NCI-H1092 (cell line): ENCODE data around the gene CAMSAP2.
"Not testable (repeated sequence)": the region's sequence is repeated elsewhere in the genome, so short reads cannot be mapped to it uniquely, and the experiment has no call there.

Experiments used
- DNase-seq: peaks from one replicate; lab custom pipeline; 2025; lab: John Stamatoyannopoulos, UW

CAMSAP2 gene

GRCh38 chr1:200738949-200739651 lies 407 bp downstream of the CAMSAP2 start:
- DNase-seq = peak; percentile 67

- DNase-seq = no peak
Observed at GRCh38 chr1:200739702-200740570, 1.2 kb downstream of the CAMSAP2 start.

DNA sequence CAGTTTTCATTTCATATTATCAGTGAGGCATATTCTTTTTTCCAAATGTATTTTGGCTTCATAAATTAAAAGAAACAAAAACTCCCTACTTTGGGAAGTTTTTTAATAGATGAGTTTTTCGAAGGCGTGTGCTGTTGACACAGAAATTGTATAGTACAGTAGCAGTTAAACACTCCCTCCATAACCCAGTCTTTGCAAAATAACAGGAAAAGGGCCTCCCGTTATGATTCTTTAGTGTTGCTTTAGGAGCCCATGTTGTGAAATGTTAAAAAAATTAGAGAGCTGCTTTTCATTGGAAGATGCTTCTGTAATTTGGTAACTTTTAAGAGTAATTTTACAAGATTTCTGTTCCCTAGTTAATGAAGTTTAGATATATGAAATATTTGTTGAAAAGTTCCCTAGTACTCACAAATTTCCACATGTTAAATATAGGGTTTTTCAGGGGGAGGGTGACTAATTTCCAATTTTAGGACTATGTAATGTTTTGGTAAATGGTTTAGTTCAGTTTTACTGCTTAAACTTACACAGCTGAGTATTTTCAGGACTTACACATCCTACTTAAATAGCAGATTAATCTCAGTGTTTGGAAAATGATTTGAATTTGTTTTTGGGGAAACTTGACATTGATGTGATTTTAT lies 2.0 kb downstream of the CAMSAP2 start:
- DNase-seq = no peak

- DNase-seq = no peak
Observed at GRCh38 chr1:200741551-200742207, 3.0 kb downstream of the CAMSAP2 start.

GRCh38 chr1:200744143-200744542 lies 5.5 kb downstream of the CAMSAP2 start:
- DNase-seq = no peak

DNA sequence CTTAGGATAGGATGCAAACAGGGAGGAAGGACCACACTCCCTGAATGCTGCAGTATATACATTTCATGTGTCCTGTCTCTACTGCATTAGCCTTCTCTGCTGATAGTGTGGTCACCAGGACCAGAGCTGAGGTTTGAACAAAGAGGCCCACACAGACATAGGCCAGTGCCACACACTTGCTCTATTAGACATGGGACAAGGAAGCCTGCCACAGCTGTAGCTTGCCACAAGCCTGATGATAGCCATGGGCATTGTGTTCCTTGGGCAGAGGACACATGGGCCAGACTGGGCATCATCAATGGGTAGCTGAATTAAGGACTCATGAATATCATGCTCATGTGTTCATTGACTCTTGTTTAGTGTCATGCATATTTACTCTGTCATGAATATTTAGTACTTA lies 10.4 kb downstream of the CAMSAP2 start:
- no peak for DNase-seq

DNA sequence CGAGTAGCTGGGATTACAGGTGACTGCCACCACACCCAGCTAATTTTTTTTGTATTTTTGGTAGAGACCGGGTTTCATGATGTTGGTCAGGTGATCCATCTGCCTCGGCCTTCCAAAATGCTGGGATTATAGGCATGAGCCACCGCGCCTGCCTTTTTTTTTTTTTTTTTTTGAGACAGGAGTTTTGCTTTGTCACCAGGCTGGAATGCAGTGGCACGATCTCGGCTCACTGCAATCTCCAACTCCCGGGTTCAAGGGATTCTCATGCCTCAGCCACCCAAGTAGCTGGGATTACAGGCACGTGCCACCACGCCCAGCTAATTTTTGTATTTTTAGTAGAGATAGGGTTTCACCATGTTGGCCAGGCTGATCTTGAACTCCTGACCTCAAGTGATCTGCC lies 12.1 kb downstream of the CAMSAP2 start:
- not testable (repeated sequence) for DNase-seq

- DNase-seq = no peak
Observed at GRCh38 chr1:200751717-200752116, 13.0 kb downstream of the CAMSAP2 start.

GRCh38 chr1:200753650-200754198 lies 15.0 kb downstream of the CAMSAP2 start:
- no peak for DNase-seq

- no peak for DNase-seq
Observed at GRCh38 chr1:200755456-200755855, 16.8 kb downstream of the CAMSAP2 start.

- no peak for DNase-seq
Observed at GRCh38 chr1:200762089-200762488, 23.4 kb downstream of the CAMSAP2 start.

DNA sequence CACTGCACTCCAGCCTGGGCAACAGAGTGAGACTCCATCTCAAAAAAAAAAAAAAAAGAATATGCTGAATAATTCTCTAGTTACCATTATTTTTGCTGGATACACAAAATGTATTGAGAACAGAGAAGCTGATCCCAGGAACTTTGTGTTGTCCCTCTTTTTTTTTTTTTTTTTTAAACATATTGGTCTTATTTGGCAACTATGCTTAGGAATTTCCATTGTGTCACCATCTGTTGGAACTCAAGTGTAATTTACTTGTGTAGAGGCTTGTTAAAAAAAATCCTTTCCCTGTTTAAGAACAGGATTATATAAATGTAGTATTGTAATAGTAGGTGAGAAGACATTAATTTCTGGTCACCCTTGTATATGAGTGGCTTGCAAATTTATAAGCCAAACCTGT lies 28.6 kb downstream of the CAMSAP2 start:
- no peak for DNase-seq

DNA sequence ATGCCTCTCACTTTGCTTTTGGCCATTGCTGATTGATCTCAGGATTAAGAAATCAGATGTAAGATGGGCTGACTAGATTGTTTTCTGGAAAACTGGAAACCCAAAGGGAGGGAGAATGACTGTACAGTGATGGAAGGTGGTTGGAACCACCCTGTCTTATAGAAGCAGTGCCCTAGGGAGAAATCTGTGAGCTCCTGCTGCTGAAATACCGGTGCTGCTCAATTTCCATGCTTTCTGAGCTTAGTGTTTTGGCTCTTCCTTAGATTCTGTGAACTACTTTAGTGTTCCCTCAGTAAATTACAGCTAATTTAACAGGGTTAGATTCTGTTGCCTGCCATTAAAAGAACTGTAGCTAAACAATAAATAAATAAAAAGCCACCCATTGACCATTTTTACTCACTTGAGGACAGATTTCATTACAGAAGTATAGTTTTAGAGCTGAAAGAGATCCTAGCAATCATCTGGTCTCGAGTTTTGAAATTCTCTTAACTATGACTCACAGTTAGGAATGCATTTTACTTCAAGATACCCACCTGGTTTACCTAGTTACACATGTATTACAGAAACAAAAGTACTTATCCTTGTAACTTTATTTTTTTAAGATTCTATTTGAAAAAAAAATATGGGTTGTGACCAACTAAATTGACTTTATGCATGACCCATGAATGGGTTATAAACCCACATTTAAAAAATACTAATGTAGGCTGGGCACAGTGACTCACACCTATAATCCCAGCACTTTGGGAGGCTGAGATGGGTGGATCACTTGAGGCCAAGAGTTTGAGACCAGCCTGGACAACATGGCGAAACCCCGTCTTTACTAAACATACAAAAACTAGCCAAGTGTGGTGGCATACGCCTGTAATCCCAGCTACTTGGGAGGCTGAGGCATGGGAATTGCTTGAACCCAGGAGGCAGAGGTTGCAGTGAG lies 33.2 kb downstream of the CAMSAP2 start:
- DNase-seq = no peak

DNA sequence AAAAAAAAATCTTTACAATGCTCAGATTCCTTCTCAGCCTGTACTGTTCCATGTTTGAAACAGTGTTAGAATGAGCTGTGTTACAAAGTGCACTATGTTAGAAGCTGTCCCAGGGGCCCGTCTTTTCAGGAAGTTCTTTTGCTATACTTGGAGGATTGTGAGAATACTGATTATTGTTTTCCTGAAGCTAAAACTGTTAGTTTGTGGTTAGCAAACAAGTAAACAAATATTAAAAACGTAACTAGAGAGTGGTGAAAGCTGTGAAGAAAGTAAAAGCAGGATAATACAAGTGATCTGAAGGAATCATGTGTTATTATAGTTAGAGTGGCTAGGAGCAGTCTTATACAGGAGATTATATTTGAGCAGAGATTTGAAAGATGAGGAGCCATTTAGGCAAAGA lies 35.6 kb downstream of the CAMSAP2 start:
- no peak for DNase-seq

GRCh38 chr1:200774735-200775444 lies 36.2 kb downstream of the CAMSAP2 start:
- DNase-seq = no peak

DNA sequence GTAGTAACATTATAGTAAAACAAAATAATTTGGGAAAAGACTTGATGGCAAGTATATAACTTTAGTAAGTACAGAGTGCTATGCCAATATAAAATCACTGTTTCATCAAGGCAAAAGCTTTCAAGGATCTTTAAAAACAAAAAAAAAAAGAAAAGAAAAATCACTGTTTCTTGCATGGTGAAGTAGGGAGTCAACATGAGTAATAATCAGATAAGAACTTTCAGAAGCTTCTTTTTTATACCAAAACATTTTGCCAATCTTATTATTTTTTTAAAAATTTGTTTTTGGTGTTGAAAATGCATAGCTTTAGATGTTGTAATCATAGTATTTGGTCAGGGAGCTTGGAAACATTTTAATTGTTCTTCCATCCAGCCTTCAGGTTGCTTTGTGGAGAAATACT lies 37.2 kb downstream of the CAMSAP2 start:
- no peak for DNase-seq

GRCh38 chr1:200776949-200777348 lies 38.3 kb downstream of the CAMSAP2 start:
- no peak for DNase-seq

- no peak for DNase-seq
Observed at GRCh38 chr1:200778766-200779165, 40.1 kb downstream of the CAMSAP2 start.

DNA sequence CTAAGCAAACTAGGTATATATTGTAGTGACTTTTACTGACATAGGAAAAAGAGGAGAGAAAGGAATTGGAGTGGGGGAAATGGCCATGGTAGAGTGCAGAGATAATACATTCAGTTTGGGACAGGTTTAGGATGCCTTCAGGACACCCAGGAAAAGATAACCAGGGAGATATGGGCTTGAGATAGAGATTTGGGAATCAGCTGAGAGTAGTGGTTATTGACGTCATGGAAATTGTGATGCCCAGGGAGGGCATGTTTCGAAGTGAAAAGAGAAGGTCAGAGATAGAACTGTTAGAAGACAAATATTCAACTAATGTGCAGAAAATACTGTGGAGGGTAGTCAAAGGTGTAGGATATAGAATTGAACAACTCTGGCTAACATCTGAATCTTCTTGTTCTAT lies 40.6 kb downstream of the CAMSAP2 start:
- no peak for DNase-seq
